GM18951 (cell line): ENCODE data around the gene RAPGEF6.

Source experiments
- POLR2A ChIP-seq: IDR thresholded peaks from 4 replicates; pipeline ENCODE4 v1.6.1; 2011; ENCODE audit warnings: mild to moderate bottlenecking; ENCODE audit not compliant: insufficient read length, insufficient read depth; ENCODE audit errors: extremely low read depth
- in situ Hi-C: fragments of 300-500 bp; cut with MboI; formaldehyde crosslinking; loops from one replicate; pipeline ENCODE4 v1.12.0; 2022; ENCODE audit warnings: low sequenced_read_pairs, mixed read lengths, inconsistent platforms; ENCODE audit not compliant: unreplicated experiment

The RAPGEF6 gene

GRCh38 chr5:131378721-131379541 lies 256.1 kb downstream of the RAPGEF6 start:
- TF ChIP-seq POLR2A = no peak
- in situ Hi-C loops = no loop called here

- in situ Hi-C loops = no loop called here
- TF ChIP-seq POLR2A = no peak
Observed at GRCh38 chr5:131377785-131378325, 257.2 kb downstream of the RAPGEF6 start.

GRCh38 chr5:131377346-131377745 lies 257.7 kb downstream of the RAPGEF6 start:
- in situ Hi-C loops = no loop called here
- no peak for TF ChIP-seq POLR2A

GRCh38 chr5:131375351-131375750 lies 259.7 kb downstream of the RAPGEF6 start:
- in situ Hi-C loops = no loop called here
- TF ChIP-seq POLR2A = no peak
